K562 (cell line): ENCODE data around the gene ACKR2. TPM values are rescaled to one million over a fixed set of nuclear protein-coding genes. Genes with fewer than 3 reads are reported as not detected.

Experiments
- CBFA2T2 ChIP-seq: fragments of 450-650 bp; conservative IDR thresholded peaks from 2 replicates; pipeline ENCODE4 v1.6.1; 2017; ENCODE audit warnings: mild to moderate bottlenecking
- CHCHD3 ChIP-seq: fragments of 250-450 bp; sonication (Bioruptor Pico); IDR thresholded peaks from 2 replicates; pipeline ENCODE4 v2.1.2; 2022; ENCODE audit warnings: mild to moderate bottlenecking
- CHD1 ChIP-seq: fragments of 200-600 bp; sonication (generic); IDR thresholded peaks from one replicate; pipeline ENCODE4 v1.6.1; 2012; ENCODE audit warnings: mild to moderate bottlenecking, moderate library complexity, low read length, inconsistent platforms
- CLOCK ChIP-seq: fragments of 250-450 bp; sonication (Bioruptor Pico); IDR thresholded peaks from 2 replicates; pipeline ENCODE4 v1.4.0; 2020; ENCODE audit warnings: mild to moderate bottlenecking, moderate library complexity, borderline replicate concordance
- DLX4 ChIP-seq: fragments of 250-450 bp; sonication (Bioruptor Pico); IDR thresholded peaks from 2 replicates; pipeline ENCODE4 v1.6.1; 2021; ENCODE audit warnings: mild to moderate bottlenecking
- ELF4 ChIP-seq: fragments of 450-650 bp; formaldehyde crosslinking; IDR thresholded peaks from 2 replicates; pipeline ENCODE4 v1.4.0; 2022; ENCODE audit warnings: missing genetic modification characterization
- GABPB2 ChIP-seq: fragments of 250-450 bp; sonication (Bioruptor Pico); conservative IDR thresholded peaks from 2 replicates; pipeline ENCODE4 v1.5.1; 2021; ENCODE audit warnings: mild to moderate bottlenecking
- HNRNPH1 ChIP-seq: fragments of 200-400 bp; formaldehyde crosslinking; optimal IDR thresholded peaks from 2 replicates; pipeline ENCODE3; 2017; ENCODE audit warnings: low read depth, mild to moderate bottlenecking, low read length, moderate library complexity
- ID3 ChIP-seq, 2 experiments: fragments of 250-450 bp in 1 of 2; fragments of 450-650 bp in 1 of 2; sonication (Bioruptor Pico) in 1 of 2; IDR thresholded peaks; 2 replicates each; pipeline versions ENCODE4 v1.6.1 to v1.8.0; 2016 to 2021; ENCODE audit warnings: mild to moderate bottlenecking in 2 of 2, moderate library complexity in 2 of 2, missing compliant biosample characterization in 1 of 2, missing genetic modification characterization in 1 of 2
- MCM3 ChIP-seq: fragments of 450-650 bp; IDR thresholded peaks from 2 replicates; pipeline ENCODE4 v1.6.1; 2016
- MEF2A ChIP-seq: IDR thresholded peaks from 2 replicates; pipeline ENCODE4 v1.6.1; 2011; ENCODE audit warnings: low read depth, mild to moderate bottlenecking, low read length, moderate library complexity; ENCODE audit not compliant: control insufficient read depth
- MEIS2 ChIP-seq: fragments of 450-650 bp; IDR thresholded peaks from 2 replicates; pipeline ENCODE4 v1.6.1; 2014; ENCODE audit warnings: mild to moderate bottlenecking; ENCODE audit not compliant: partially characterized antibody
- NELFE ChIP-seq: IDR thresholded peaks from 2 replicates; pipeline ENCODE4 v1.6.1; 2011; ENCODE audit warnings: mild to moderate bottlenecking; ENCODE audit not compliant: insufficient read depth, insufficient read length
- NR2C1 ChIP-seq, 2 experiments: fragments of 450-650 bp; IDR thresholded peaks; 2 replicates each; pipeline ENCODE4 v1.6.1; 2017; ENCODE audit warnings: mild to moderate bottlenecking in 2 of 2, antibody characterized with exemption in 1 of 2, inconsistent platforms in 1 of 2, missing compliant biosample characterization in 1 of 2, missing genetic modification characterization in 1 of 2
- POLR3A ChIP-seq: IDR thresholded peaks from 2 replicates; pipeline ENCODE4 v1.6.1; 2011; ENCODE audit warnings: borderline replicate concordance, mild to moderate bottlenecking, moderate library complexity; ENCODE audit not compliant: insufficient read length, insufficient read depth; ENCODE audit errors: extremely low read depth
- RBM15 ChIP-seq: fragments of 200-400 bp; formaldehyde crosslinking; IDR thresholded peaks from 2 replicates; pipeline ENCODE4 v1.6.1; 2018; ENCODE audit warnings: mild to moderate bottlenecking, low read length, moderate library complexity; ENCODE audit not compliant: insufficient read depth
- SIX5 ChIP-seq, 2 experiments: IDR thresholded peaks; 2 replicates each; pipeline ENCODE4 v1.6.1; 2011; ENCODE audit warnings: low read length in 2 of 2, borderline replicate concordance in 1 of 2, low read depth in 1 of 2, mild to moderate bottlenecking in 1 of 2, moderate library complexity in 1 of 2; ENCODE audit not compliant: insufficient read depth in 1 of 2
- SOX6 ChIP-seq: fragments of 450-650 bp; IDR thresholded peaks from 2 replicates; pipeline ENCODE4 v1.6.1; 2014; ENCODE audit warnings: mild to moderate bottlenecking
- THRB ChIP-seq: fragments of 450-650 bp; formaldehyde crosslinking; conservative IDR thresholded peaks from 2 replicates; pipeline ENCODE4 v1.4.0; 2022; ENCODE audit warnings: mild to moderate bottlenecking, missing genetic modification characterization
- ZNF263 ChIP-seq: sonication (generic); formaldehyde crosslinking; IDR thresholded peaks from 2 replicates; pipeline ENCODE4 v1.8.0; 2022; ENCODE audit warnings: mild to moderate bottlenecking, missing genetic modification reagents, borderline replicate concordance
- ZNF586 ChIP-seq: fragments of 450-650 bp; formaldehyde crosslinking; conservative IDR thresholded peaks from 2 replicates; pipeline ENCODE4 v1.4.0; 2020; ENCODE audit warnings: mild to moderate bottlenecking, moderate library complexity
- ZNF644 ChIP-seq: fragments of 200-800 bp; sonication (Bioruptor generic); IDR thresholded peaks from 2 replicates; pipeline ENCODE4 v1.6.1; 2016; ENCODE audit warnings: low read depth, missing genetic modification characterization, missing compliant biosample characterization
- polyA plus RNA-seq, 8 experiments: library from polyadenylated mRNA; depleted of rRNA in 4 of 8; stranded (reverse) in 5 of 8; unstranded in 3 of 8; fragments of >200 nt; fragmentation: Nextera tagmentation in 2 of 8; fragmentation: Illumina TruSeq in 1 of 8; extraction: Ambion mirVana in 2 of 8; extraction: Trizol in 1 of 8; gene quantifications; 2 replicates each; pipeline versions ENCODE4 v1.2.1 to v1.2.3, GENCODE V29; 2011 to 2014; ENCODE audit warnings: inconsistent platforms in 1 of 8, missing spikeins in 1 of 8
- total RNA-seq, 7 experiments: library from RNA; depleted of rRNA in 6 of 7; stranded (reverse); fragments of >200 nt in 6 of 7; fragmentation: Illumina TruSeq in 2 of 7; extraction: Trizol in 2 of 7; gene quantifications; 2 replicates each; pipeline versions ENCODE4 v1.2.1 to v1.2.3, GENCODE V29; 2011 to 2021; ENCODE audit warnings: low replicate concordance in 1 of 7

Gene ACKR2
- total and polyA plus RNA-seq, 9 of the 15 experiments (the other 6 are each of a cell fraction or from before 2014, with no cell fraction given), result 0.03 to 0.69 (median 0.25) TPM; not detected in 1

DNA sequence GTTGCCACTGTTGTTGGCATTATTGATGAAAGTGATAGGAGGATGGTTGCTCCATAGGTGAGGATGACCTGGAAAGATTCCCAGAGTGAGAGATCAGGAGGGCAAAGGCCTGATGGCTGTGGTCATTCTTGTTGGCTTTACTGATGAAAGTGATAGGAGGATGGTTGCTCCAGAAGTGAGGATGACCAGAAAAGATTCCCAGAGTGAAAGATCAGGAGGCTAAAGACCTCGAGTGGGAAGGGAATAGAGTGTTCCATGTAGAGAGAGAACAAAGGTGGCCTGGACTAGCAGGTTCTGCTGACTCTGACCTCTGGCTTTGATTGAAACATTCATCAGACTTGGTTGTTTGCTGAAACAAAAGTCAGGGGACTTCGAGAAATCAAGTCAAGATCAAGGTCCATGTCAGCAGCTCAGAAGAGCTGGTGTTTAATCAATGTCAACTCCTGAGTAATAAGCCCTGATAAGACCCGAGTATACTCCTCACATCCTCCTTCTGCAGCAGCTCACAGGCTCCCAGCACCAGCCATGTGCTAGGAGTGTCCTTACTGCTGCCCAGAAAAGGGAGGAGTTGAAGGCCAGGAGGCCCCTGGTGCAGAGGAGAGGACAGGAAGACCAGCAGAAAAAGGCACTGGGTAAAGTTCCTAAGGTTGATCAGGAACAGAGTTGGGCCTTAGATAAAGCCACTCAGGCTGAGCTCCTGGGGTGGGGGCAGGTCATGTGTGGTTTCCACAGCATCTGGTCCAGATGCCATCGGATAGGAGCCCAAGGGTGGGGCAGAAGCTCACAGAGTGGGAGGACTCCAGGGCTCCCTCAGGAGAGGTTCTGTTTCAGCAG lies 46.5 kb downstream of the ACKR2 start (continued):
- no peak for TF ChIP-seq ZNF644 (tag)
- TF ChIP-seq CHD1, result no peak
- TF ChIP-seq DLX4 (CRISPR knock-in tag), result no peak
- TF ChIP-seq ZNF586 (CRISPR knock-in tag), result no peak
- TF ChIP-seq CLOCK (CRISPR knock-in tag), result 0 out of 2 replicates have a peak, but pooled peaks have one; percentile 36
- no peak for TF ChIP-seq POLR3A
- TF ChIP-seq ID3 (CRISPR knock-in tag; IDR thresholded peaks at IDR 0.05), result no peak
- TF ChIP-seq ID3 (tag; IDR thresholded peaks at IDR 0.05), result no peak
- no peak for TF ChIP-seq SOX6
- no peak for TF ChIP-seq RBM15
- TF ChIP-seq MEIS2, result peak; percentile 47
- TF ChIP-seq MEF2A, result no peak
- no peak for TF ChIP-seq MCM3
- TF ChIP-seq CHCHD3, result no peak
- TF ChIP-seq GABPB2 (CRISPR knock-in tag), result no peak
- no peak for TF ChIP-seq SIX5 (IDR thresholded peaks at IDR 0.05; ENCODE audit: borderline replicate concordance in 1 of 2, insufficient read depth in 1 of 2, low read depth in 1 of 2, low read length in 2 of 2)
- peak; percentile 60 for TF ChIP-seq CBFA2T2
- 0 out of 2 replicates have a peak, but pooled peaks have one; percentile 44 for TF ChIP-seq ELF4 (CRISPR knock-in tag)
- peak; percentile 28; the same call in 1 of the 2 replicates for TF ChIP-seq ZNF263 (CRISPR knock-in tag)
- no peak for TF ChIP-seq NR2C1 (IDR thresholded peaks at IDR 0.05)
- TF ChIP-seq NR2C1 (tag; IDR thresholded peaks at IDR 0.05), result no peak
- no peak for TF ChIP-seq HNRNPH1
- no peak for TF ChIP-seq NELFE
- 0 out of 2 replicates have a peak, but pooled peaks have one; percentile 39 for TF ChIP-seq THRB (CRISPR knock-in tag)
